Liver (tissue), 9 donors: Measurements from ENCODE around the gene KTN1. TPM values are rescaled to one million over a fixed set of nuclear protein-coding genes. Genes with fewer than 3 reads are reported as not detected.

ENCODE experiments used
- DNase-seq: peaks from one replicate; pipeline ENCODE4 v3.0.0-alpha.2; 2017; ENCODE audit warnings: low spot score
- H3K27ac ChIP-seq, 2 donors: one replicate each; pipeline ENCODE4 v1.7.0; 2013; ENCODE audit warnings: inconsistent platforms in 2 of 2, low read length in 2 of 2, control low read depth in 1 of 2, low read depth in 1 of 2, mild to moderate bottlenecking in 1 of 2
- H3K27me3 ChIP-seq, 4 donors: one replicate each; pipeline versions ENCODE4 v1.6.1 to v1.7.0; 2013; ENCODE audit warnings: low read length in 3 of 4, inconsistent platforms in 1 of 4, mild to moderate bottlenecking in 1 of 4, moderate library complexity in 1 of 4; ENCODE audit not compliant: control insufficient read depth in 4 of 4, insufficient read depth in 4 of 4
- H3K36me3 ChIP-seq, 4 donors: one replicate each; pipeline versions ENCODE4 v1.6.1 to v1.7.0; 2013; ENCODE audit warnings: low read length in 3 of 4, mild to moderate bottlenecking in 3 of 4, low read depth in 1 of 4, moderate library complexity in 1 of 4; ENCODE audit not compliant: control insufficient read depth in 4 of 4, insufficient read depth in 3 of 4
- H3K4me1 ChIP-seq, 4 donors: one replicate each; pipeline versions ENCODE4 v1.6.1 to v1.7.0; 2013; ENCODE audit warnings: low read length in 3 of 4, mild to moderate bottlenecking in 3 of 4, moderate library complexity in 1 of 4; ENCODE audit not compliant: control insufficient read depth in 4 of 4, insufficient read depth in 4 of 4
- H3K4me3 ChIP-seq, 3 donors: one replicate each; pipeline versions ENCODE4 v1.6.1 to v1.7.0; 2013; ENCODE audit warnings: low read length in 3 of 3, control low read depth in 1 of 3, low read depth in 1 of 3, mild to moderate bottlenecking in 1 of 3
- H3K9ac ChIP-seq, 2 donors: one replicate each; pipeline ENCODE4 v1.7.0; 2013; ENCODE audit warnings: low read length in 2 of 2, mild to moderate bottlenecking in 2 of 2, moderate library complexity in 2 of 2, control low read depth in 1 of 2, low read depth in 1 of 2
- H3K9me3 ChIP-seq, 4 donors: one replicate each; pipeline versions ENCODE4 v1.6.1 to v1.7.0; 2013; ENCODE audit warnings: low read length in 3 of 4; ENCODE audit not compliant: control insufficient read depth in 4 of 4
- ATF3 ChIP-seq: IDR thresholded peaks from 2 replicates; pipeline ENCODE4 v1.6.1; 2016; ENCODE audit warnings: antibody characterized with exemption
- CTCF ChIP-seq: fragments of 150-350 bp; IDR thresholded peaks from 2 replicates; pipeline ENCODE4 v1.5.1; 2017; ENCODE audit warnings: improper control_type of control experiment, low read depth, low read length; ENCODE audit not compliant: missing input control
- EGR1 ChIP-seq, 2 donors: IDR thresholded peaks; 2 replicates each; pipeline ENCODE4 v1.6.1; 2016 to 2018; ENCODE audit warnings: antibody characterized with exemption in 2 of 2, low read depth in 2 of 2
- FOXA1 ChIP-seq: IDR thresholded peaks from 2 replicates; pipeline ENCODE4 v1.6.1; 2016; ENCODE audit warnings: antibody characterized with exemption
- FOXA2 ChIP-seq: IDR thresholded peaks from 2 replicates; pipeline ENCODE4 v1.6.1; 2016; ENCODE audit warnings: antibody characterized with exemption
- GABPA ChIP-seq, 2 donors: IDR thresholded peaks in 1 of 2; conservative IDR thresholded peaks in 1 of 2; 2 replicates each; pipeline ENCODE4 v1.6.1; 2016; ENCODE audit warnings: antibody characterized with exemption in 2 of 2, mild to moderate bottlenecking in 1 of 2, moderate library complexity in 1 of 2
- HNF4A ChIP-seq, 2 donors: conservative IDR thresholded peaks; 2 replicates each; pipeline ENCODE4 v1.6.1; 2016; ENCODE audit warnings: antibody characterized with exemption in 2 of 2, mild to moderate bottlenecking in 2 of 2
- HNF4G ChIP-seq: IDR thresholded peaks from 2 replicates; pipeline ENCODE4 v1.6.1; 2016; ENCODE audit warnings: antibody characterized with exemption
- JUND ChIP-seq, 2 donors: IDR thresholded peaks; 2 replicates each; pipeline ENCODE4 v1.6.1; 2016; ENCODE audit warnings: antibody characterized with exemption in 2 of 2
- MAX ChIP-seq: IDR thresholded peaks from 2 replicates; pipeline ENCODE4 v1.6.1; 2016; ENCODE audit warnings: antibody characterized with exemption
- NR2F2 ChIP-seq: IDR thresholded peaks from 2 replicates; pipeline ENCODE4 v1.6.1; 2016; ENCODE audit warnings: antibody characterized with exemption
- RAD21 ChIP-seq, 2 donors: IDR thresholded peaks; 2 replicates each; pipeline ENCODE4 v1.6.1; 2016; ENCODE audit warnings: antibody characterized with exemption in 2 of 2, mild to moderate bottlenecking in 2 of 2
- REST ChIP-seq: IDR thresholded peaks from 2 replicates; pipeline ENCODE4 v1.6.1; 2016; ENCODE audit warnings: antibody characterized with exemption, mild to moderate bottlenecking
- RXRA ChIP-seq, 2 donors: IDR thresholded peaks; 2 replicates each; pipeline ENCODE4 v1.6.1; 2017 to 2018; ENCODE audit warnings: antibody characterized with exemption in 2 of 2, mild to moderate bottlenecking in 1 of 2
- SP1 ChIP-seq: IDR thresholded peaks from 2 replicates; pipeline ENCODE4 v1.6.1; 2018; ENCODE audit warnings: antibody characterized with exemption, mild to moderate bottlenecking
- TAF1 ChIP-seq: conservative IDR thresholded peaks from 2 replicates; pipeline ENCODE4 v1.6.1; 2016; ENCODE audit warnings: antibody characterized with exemption, mild to moderate bottlenecking
- YY1 ChIP-seq: IDR thresholded peaks from 2 replicates; pipeline ENCODE4 v1.6.1; 2016; ENCODE audit warnings: antibody characterized with exemption, mild to moderate bottlenecking
- ZBTB33 ChIP-seq: IDR thresholded peaks from 2 replicates; pipeline ENCODE4 v1.6.1; 2016; ENCODE audit warnings: antibody characterized with exemption
- WGBS: extraction: QIAGEN DNeasy Blood & Tissue Kit; methylation state at CpG from one replicate; pipeline ENCODE4 v1.1.7; 2013; 5-methylcytosine and 5-hydroxymethylcytosine counted together
- polyA plus RNA-seq, 2 donors: library from polyadenylated mRNA; stranded (reverse) in 1 of 2; unstranded in 1 of 2; fragments of 200-250 nt in 1 of 2; fragments of >200 nt in 1 of 2; fragmentation: Nextera tagmentation in 1 of 2; extraction: Ambion mirVana in 1 of 2; gene quantifications; one replicate each; pipeline versions ENCODE4 v1.2.1 to v1.2.3, GENCODE V29; 2013 to 2015
- total RNA-seq, 2 donors: library from RNA; depleted of rRNA; stranded (reverse); fragments of >200 nt; gene quantifications; one replicate each; pipeline ENCODE4 v1.2.3, GENCODE V29; 2014
- donor health status: healthy.
- donor health status: healthy.
- donor health status: healthy.
- donor health status: healthy.
- donor health status: healthy.

Gene KTN1
- total RNA-seq (10 to 100 TPM; 35.1 to 84.1 TPM), polyA plus RNA-seq (100 to 1,000 TPM in 1 of 2 donors, 10 to 100 TPM in 1; 34.9 to 141 TPM)

GRCh38 chr14:55579724-55580469 is at the start of gene KTN1:
Gene KTN1, plus strand, starts transcription at chr14:55580207. Its CDS starts 31,842 bp downstream, at chr14:55612049.
- DNase-seq: peak; percentile 85
- WGBS: under 1% methylated on average over 96 of the region's 96 CpGs
- no peak for TF ChIP-seq RAD21 (IDR thresholded peaks at IDR 0.05)
- peak; percentile 18 for TF ChIP-seq SP1
- TF ChIP-seq NR2F2: no peak
- Histone ChIP-seq H3K9ac (peak within 1 kb of the TSS; percentile 69 to 85), H3K4me1 (peaks cover 4 to 39% (median 29%) of the 10 kb centered on the region in 4 donors), H3K36me3 (no peaks in the 10 kb centered on the region), H3K4me3 (peak within 1 kb of the TSS; percentile 77 to 99 (median 82)), H3K27me3 (no peaks in the 10 kb centered on the region), H3K9me3 (no peaks in the 10 kb centered on the region), H3K27ac (peak within 1 kb of the TSS; percentile 86 to 89)

- H3K9ac ChIP-seq: no peak overlapping the region
- no peak overlapping the region for H3K27ac ChIP-seq
- no peaks in the 10 kb centered on the region for H3K27me3 ChIP-seq
- H3K36me3 ChIP-seq: no peaks in the 10 kb centered on the region
- H3K4me1 ChIP-seq: no peaks in the 10 kb centered on the region
- no peak for DNase-seq
- TF ChIP-seq TAF1 (no peak), NR2F2 (no peak), FOXA2 (no peak), HNF4G (no peak), JUND (IDR thresholded peaks at IDR 0.05) (no peak), YY1 (no peak), MAX (no peak), RAD21 (IDR thresholded peaks at IDR 0.05) (no peak), SP1 (no peak), EGR1 (IDR thresholded peaks at IDR 0.05; ENCODE audit: low read depth in 2 of 2) (no peak), FOXA1 (no peak), ATF3 (no peak), REST (no peak), HNF4A (conservative IDR thresholded peaks at IDR 0.05) (no peak), RXRA (IDR thresholded peaks at IDR 0.05) (no peak), ZBTB33 (no peak), GABPA (IDR thresholded peaks at IDR 0.05 in 1 of 2, conservative IDR thresholded peaks at IDR 0.05 in 1 of 2) (no peak), CTCF (no peak)
- 88% methylated on average over 3 of the region's 3 CpGs for WGBS
- H3K9me3 ChIP-seq: no peaks in the 10 kb centered on the region
- H3K4me3 ChIP-seq: no peak overlapping the region
Measured at GRCh38 chr14:55530464-55530863, 49.5 kb upstream of the KTN1 start.
